Prostate gland (tissue), 2 donors: Measurements from ENCODE around the gene ATRN. TPM values are rescaled to one million over a fixed set of nuclear protein-coding genes. Genes with fewer than 3 reads are reported as not detected.

Source experiments
- DNase-seq: peaks from one replicate; pipeline ENCODE4 v3.0.0-alpha.2; 2019; ENCODE audit warnings: low spot score
- H3K27ac ChIP-seq, 2 donors: fragments of 200-600 bp; sonication (generic); 2 replicates each; pipeline ENCODE4 v1.5.1; 2017 to 2019
- H3K27me3 ChIP-seq: fragments of 200-600 bp; sonication (generic); replicated peaks from 2 replicates; pipeline ENCODE4 v1.5.1; 2019; ENCODE audit not compliant: insufficient read depth
- H3K36me3 ChIP-seq, 2 donors: fragments of 200-600 bp; sonication (generic); 1 replicate in 1 of 2; 2 replicates in 1 of 2; pipeline versions ENCODE4 v1.5.1 to v1.8.1; 2017 to 2019
- H3K4me1 ChIP-seq: fragments of 200-600 bp; sonication (generic); replicated peaks from 2 replicates; pipeline ENCODE4 v1.5.1; 2019
- H3K4me3 ChIP-seq, 2 donors: fragments of 200-600 bp; sonication (generic); 2 replicates each; pipeline ENCODE4 v1.5.1; 2017 to 2019
- H3K9me3 ChIP-seq: fragments of 200-600 bp; sonication (generic); 2 replicates; pipeline ENCODE4 v1.5.1; 2017
- CTCF ChIP-seq, 4 experiments: fragments of 200-600 bp in 2 of 4; fragments of 450-650 bp in 2 of 4; sonication (generic) in 2 of 4; IDR thresholded peaks; 1 replicate in 3 of 4; 2 replicates in 1 of 4; pipeline ENCODE4 v1.5.1; 2016 to 2019; ENCODE audit warnings: antibody characterized with exemption in 4 of 4, mild to moderate bottlenecking in 2 of 4, moderate library complexity in 2 of 4
- POLR2A ChIP-seq: fragments of 450-650 bp; IDR thresholded peaks from one replicate; pipeline ENCODE4 v1.6.1; 2016; ENCODE audit warnings: antibody characterized with exemption, mild to moderate bottlenecking
- POLR2AphosphoS5 ChIP-seq: sonication (generic); formaldehyde crosslinking; IDR thresholded peaks from one replicate; pipeline ENCODE4 v1.6.1; 2017; ENCODE audit warnings: antibody characterized with exemption
- WGBS: methylation state at CpG from one replicate; pipeline ENCODE4 v1.1.5; 2018; 5-methylcytosine and 5-hydroxymethylcytosine counted together
- intact Hi-C: fragments of 100-400 bp; cut with DNase I; formaldehyde crosslinking; loops from one replicate; pipeline ENCODE4 v1.14.2; 2022
- total RNA-seq, 2 donors: library from RNA; depleted of rRNA; stranded (reverse); fragments of >200 nt; gene quantifications; one replicate each; pipeline ENCODE4 v1.1.0, GENCODE V29; 2016

Gene ATRN
- total RNA-seq, 2 donors from 2014 or later = 34.6 to 38.1 TPM

- no peak for DNase-seq
- TF ChIP-seq POLR2AphosphoS5 (no peak), POLR2A (no peak), CTCF (IDR thresholded peaks at IDR 0.05) (no peak)
- no peaks in the 10 kb centered on the region for H3K9me3 ChIP-seq
- no peak overlapping the region for H3K27ac ChIP-seq
- WGBS = 95% methylated on average over 11 of the region's 11 CpGs
- no peaks in the 10 kb centered on the region for H3K4me1 ChIP-seq
- intact Hi-C loops = no loop called here
- no peaks in the 10 kb centered on the region for H3K27me3 ChIP-seq
- H3K4me3 ChIP-seq = no peak overlapping the region
- H3K36me3 ChIP-seq = no peaks in the 10 kb centered on the region
Measured at GRCh38 chr20:3492669-3493068, 21.9 kb downstream of the ATRN start.

GRCh38 chr20:3494218-3494617 lies 23.4 kb downstream of the ATRN start:
- Histone ChIP-seq H3K27ac (no peak overlapping the region), H3K4me1 (no peaks in the 10 kb centered on the region), H3K36me3 (no peaks in the 10 kb centered on the region), H3K4me3 (no peak overlapping the region), H3K9me3 (no peaks in the 10 kb centered on the region), H3K27me3 (no peaks in the 10 kb centered on the region)
- intact Hi-C loops = no loop called here
- no peak for DNase-seq
- WGBS = 68% methylated on average over 1 of the region's 1 CpG
- no peak for TF ChIP-seq POLR2AphosphoS5
- TF ChIP-seq CTCF (IDR thresholded peaks at IDR 0.05) = no peak
- no peak for TF ChIP-seq POLR2A

- H3K27ac ChIP-seq = no peak overlapping the region
- WGBS = 72% methylated on average over 2 of the region's 2 CpGs
- no peaks in the 10 kb centered on the region for H3K27me3 ChIP-seq
- no peaks in the 10 kb centered on the region for H3K36me3 ChIP-seq
- no peaks in the 10 kb centered on the region for H3K4me1 ChIP-seq
- DNase-seq = no peak
- no peaks in the 10 kb centered on the region for H3K9me3 ChIP-seq
- no peak overlapping the region for H3K4me3 ChIP-seq
- TF ChIP-seq CTCF (IDR thresholded peaks at IDR 0.05) (no peak), POLR2A (no peak), POLR2AphosphoS5 (no peak)
- intact Hi-C loops = no loop called here
Measured at GRCh38 chr20:3502878-3503277, 32.1 kb downstream of the ATRN start.

GRCh38 chr20:3505148-3505547 lies 34.3 kb downstream of the ATRN start:
- Histone ChIP-seq H3K27me3 (no peaks in the 10 kb centered on the region), H3K36me3 (no peaks in the 10 kb centered on the region), H3K4me3 (no peak overlapping the region), H3K4me1 (no peaks in the 10 kb centered on the region), H3K9me3 (no peaks in the 10 kb centered on the region), H3K27ac (no peak overlapping the region)
- no peak for DNase-seq
- TF ChIP-seq POLR2A (no peak), CTCF (IDR thresholded peaks at IDR 0.05) (no peak), POLR2AphosphoS5 (no peak)
- intact Hi-C loops = no loop called here
- WGBS = 93% methylated on average over 4 of the region's 4 CpGs

GRCh38 chr20:3509064-3509463 lies 38.2 kb downstream of the ATRN start:
- Histone ChIP-seq H3K9me3 (no peaks in the 10 kb centered on the region), H3K4me1 (no peaks in the 10 kb centered on the region), H3K4me3 (no peak overlapping the region), H3K27me3 (no peaks in the 10 kb centered on the region), H3K27ac (no peak overlapping the region), H3K36me3 (no peaks in the 10 kb centered on the region)
- 86% methylated on average over 2 of the region's 2 CpGs for WGBS
- DNase-seq = no peak
- TF ChIP-seq CTCF (IDR thresholded peaks at IDR 0.05) (no peak), POLR2AphosphoS5 (no peak), POLR2A (no peak)
- intact Hi-C loops = no loop called here
